Measurements from ENCODE around the gene HES6.

DNA sequence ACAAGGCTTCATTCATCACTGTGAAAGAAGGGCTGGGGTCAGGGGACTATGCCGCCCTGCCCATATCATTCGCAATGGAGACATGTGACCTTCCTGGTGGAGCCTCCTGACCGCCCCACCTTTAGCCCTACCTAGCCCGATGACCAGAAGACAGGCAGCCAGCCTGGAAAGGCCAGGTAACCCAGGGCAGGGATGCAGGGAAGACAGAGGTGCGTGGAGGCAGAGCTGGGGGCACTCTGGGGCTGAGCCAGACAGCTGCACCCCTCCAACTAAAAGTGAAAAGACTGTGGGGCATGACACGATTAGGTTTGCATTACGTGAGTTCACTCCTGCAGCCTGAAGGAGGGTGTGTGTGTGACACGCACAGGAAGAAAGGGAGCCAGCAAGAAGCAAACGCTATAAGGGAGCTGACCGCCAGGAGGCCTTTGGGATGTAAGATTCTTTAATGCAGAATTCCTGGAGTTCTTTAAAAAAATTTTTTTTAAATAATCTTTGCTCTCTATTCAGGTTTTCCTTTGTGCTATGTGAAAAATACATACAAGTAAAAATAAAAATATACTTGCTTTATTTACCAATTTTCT, 3.7 kb upstream of the HES6 start:
- TF ChIP-seq, protein P1, sequence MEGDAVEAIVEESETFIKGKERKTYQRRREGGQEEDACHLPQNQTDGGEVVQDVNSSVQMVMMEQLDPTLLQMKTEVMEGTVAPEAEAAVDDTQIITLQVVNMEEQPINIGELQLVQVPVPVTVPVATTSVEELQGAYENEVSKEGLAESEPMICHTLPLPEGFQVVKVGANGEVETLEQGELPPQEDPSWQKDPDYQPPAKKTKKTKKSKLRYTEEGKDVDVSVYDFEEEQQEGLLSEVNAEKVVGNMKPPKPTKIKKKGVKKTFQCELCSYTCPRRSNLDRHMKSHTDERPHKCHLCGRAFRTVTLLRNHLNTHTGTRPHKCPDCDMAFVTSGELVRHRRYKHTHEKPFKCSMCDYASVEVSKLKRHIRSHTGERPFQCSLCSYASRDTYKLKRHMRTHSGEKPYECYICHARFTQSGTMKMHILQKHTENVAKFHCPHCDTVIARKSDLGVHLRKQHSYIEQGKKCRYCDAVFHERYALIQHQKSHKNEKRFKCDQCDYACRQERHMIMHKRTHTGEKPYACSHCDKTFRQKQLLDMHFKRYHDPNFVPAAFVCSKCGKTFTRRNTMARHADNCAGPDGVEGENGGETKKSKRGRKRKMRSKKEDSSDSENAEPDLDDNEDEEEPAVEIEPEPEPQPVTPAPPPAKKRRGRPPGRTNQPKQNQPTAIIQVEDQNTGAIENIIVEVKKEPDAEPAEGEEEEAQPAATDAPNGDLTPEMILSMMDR (IDR thresholded peaks at IDR 0.05): no peak
- TF ChIP-seq POLR2A (IDR thresholded peaks at IDR 0.05): no peak

Data from testis (tissue), 2 donors.